Activated CD4-positive, alpha-beta T cell treated with anti-CD3 and anti-CD28 coated beads, Interleukin-2, amount 50 U/mL, for 4 hours (primary cell): ENCODE data around the gene BCAR1.
"Not testable (repeated sequence)": the region's sequence is repeated elsewhere in the genome, so short reads cannot be mapped to it uniquely, and the experiment has no call there.

ENCODE experiments used
- DNase-seq, 2 experiments: peaks; one replicate each; pipeline ENCODE4 v3.0.0-alpha.2; 2020

Gene BCAR1

DNA sequence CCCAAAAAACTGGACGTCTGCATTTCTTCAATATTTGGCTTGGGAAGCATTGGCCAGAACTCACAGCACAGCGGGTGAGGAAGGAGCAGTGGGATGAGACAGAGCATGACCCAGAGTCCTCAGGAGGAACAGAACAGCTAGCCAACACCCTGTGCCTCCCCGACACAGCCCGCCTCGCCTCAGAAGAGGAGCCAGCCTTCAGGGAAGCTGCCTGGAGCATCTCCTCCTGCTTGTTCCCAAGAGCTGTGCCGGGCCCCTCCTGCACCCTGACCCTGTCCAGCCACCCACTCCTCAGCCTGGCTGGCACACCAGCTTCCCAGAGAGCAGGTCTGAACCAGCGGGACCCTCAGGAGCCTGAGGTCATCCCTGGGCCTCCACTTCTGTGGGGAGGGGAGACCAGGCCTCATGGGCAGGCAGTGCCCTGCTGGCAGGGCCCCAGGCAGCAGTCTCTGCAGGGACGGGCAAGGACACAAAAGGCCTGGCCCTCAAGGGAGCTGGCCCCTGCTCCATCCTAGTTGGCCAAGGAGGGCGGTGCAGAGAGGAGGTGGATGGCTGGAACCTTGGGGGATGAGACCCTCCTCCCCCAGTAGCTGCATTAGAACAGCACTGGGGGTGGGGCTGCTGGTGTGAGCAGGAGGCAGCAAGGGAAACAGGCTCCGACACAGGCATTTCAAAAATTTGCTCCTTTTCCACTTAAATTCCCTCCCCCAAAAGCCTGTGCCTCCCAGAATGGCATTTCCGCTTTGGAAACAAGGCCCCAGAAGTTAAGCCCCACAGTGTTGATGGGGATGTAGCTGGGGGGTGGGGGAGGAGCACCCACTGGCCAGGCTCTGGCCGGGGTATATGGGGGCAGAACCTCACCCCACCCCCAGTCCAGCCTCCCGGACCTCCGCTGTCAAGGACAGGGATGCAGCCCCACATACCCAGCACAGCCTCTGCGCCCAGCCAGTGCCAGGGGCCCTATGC lies 1.8 kb upstream of the BCAR1 start:
- no peak for DNase-seq

DNA sequence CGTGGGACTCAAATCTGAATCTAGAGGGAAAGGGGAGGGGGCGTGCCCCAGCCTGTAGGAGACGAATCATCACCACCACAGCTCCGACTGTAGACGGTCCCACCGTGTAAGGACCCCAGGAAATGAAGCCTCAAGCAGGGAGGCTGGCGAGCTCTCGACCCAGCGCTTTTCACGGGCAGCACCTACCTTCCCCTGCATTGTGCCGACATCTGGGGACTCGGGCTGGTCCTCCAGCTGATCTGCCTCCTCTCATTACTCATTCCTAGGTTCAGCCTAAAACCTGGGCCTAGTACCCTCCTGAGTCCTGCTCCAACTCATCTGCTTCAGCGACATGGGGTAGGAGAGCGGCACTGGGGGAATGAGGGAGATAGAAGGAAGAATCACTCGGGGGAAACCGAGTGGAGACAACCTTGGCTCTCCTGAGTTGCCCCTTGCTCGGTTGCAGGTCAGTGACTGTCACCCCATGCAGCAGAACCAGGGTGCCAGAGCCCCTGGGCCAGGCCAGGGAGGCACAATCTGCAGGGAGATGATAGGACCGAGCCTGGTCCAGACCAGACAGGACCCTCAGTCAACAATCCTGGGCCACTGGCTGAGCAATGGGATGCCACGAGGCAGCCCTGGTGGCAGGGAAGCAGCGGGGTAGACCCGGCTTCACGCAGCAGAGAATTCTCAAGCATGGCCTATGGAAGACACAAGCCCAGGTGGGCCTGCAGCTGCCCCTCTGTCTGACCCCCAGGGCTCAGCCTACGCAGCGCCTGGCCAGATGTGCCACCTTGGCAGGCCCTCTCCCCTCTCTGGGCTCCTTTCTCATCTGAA lies 833 bp upstream of the BCAR1 start:
- no peak for DNase-seq

DNA sequence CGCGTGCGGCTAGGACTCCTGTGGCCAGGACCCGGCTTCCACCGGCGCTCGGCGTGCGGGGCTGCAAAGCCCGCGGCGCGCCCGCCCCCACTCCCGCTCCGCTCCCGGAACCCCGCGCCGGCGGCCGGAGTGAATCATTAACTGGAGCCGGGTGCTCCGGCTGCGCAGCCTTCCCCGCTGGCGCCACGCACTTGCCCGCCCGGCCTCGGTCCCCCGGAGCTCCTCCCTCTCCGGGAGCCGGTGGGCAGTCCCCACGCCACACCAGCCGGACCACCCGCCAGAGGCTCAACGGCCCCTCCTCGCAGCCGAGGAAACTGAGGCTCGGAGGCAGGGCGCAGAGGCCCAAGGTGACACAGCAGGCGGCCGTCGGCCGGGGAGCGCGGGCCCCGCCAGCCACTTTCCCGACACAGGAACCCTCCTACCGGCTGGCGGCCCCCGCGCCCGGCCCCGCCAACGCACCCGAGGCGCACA lies 580 bp downstream of the BCAR1 start:
- DNase-seq = no peak

DNA sequence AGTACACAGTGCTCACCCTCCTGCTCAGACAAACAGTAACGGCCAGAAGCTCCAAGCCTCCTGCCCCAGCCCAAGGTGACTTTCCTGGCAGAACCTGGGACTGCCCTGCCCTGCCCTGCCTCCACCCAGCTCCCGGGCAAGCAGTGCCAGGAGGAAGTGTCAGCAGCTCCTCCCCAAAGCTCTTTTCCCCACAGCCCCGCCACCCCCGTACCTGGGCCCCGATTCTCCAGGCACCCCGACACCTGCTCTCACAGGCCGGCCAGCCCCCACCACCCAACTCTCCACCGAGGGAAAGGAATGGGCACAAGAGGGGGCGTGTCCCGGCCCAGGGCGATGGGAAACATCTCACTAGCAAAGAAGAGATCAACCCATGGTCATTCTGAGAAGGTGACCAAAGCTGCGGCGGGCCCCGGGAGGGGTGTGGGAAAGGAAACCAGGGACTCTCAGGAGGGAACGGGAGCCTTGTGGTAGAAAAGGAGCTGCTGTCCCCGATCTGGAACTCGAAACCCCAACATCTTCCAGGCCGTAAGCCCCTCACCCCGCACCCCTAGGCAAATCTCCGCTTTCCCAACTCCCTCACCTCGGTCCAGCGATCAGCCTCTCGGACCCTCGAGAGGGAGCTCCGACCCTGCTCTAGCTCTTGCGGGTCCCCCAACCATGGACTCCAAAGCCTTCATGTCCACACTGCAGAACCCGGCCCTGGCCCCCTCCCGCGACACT lies 1.2 kb downstream of the BCAR1 start:
- DNase-seq = no peak

- DNase-seq = no peak
These were observed 2.0 kb downstream of the BCAR1 start for GRCh38 chr16:75249441-75249840.

DNA sequence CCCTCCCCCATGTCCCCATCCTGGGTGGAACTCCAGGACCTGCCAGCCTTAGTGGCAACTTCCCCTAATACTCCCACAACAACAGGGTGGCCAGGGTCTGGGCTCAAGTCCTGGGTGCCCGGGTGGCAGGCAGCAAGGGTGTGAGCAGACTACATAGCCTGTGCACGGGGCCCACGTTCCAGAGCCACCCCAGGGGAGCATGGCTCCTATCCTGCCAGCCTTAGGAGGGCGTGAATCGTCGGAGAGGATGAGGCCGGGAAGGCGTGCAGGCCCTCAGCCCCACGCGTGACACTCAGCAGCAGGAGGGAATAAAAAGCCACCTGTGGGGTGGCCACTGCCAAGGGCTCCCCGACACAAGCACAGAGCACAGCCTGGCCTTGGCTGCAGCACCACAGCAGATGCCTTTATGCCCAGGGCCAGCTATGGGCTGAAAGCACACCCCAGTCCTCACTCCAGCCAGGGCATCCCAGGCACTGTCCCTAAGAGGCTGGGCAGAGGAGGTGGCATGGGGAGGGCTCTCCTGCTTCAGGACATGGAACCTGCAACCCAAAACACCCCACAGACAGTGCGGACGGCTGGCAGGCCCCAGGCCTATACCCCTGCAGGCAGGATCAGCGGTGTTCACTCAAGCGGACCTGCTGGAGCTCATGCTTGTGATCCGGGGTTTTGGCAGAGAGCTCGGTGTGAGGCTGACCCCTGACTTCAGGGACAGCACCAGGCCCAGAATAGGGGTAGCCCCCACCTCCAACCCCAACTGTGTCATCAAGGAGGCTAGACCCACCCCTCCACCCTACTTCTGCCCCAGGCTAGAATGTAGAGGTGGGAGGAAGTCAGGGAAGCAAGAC lies 2.7 kb downstream of the BCAR1 start:
- DNase-seq = no peak

GRCh38 chr16:75248142-75248535 lies 3.3 kb downstream of the BCAR1 start:
- DNase-seq = no peak

- DNase-seq = no peak
These were observed 4.2 kb downstream of the BCAR1 start for GRCh38 chr16:75247249-75247648.

DNA sequence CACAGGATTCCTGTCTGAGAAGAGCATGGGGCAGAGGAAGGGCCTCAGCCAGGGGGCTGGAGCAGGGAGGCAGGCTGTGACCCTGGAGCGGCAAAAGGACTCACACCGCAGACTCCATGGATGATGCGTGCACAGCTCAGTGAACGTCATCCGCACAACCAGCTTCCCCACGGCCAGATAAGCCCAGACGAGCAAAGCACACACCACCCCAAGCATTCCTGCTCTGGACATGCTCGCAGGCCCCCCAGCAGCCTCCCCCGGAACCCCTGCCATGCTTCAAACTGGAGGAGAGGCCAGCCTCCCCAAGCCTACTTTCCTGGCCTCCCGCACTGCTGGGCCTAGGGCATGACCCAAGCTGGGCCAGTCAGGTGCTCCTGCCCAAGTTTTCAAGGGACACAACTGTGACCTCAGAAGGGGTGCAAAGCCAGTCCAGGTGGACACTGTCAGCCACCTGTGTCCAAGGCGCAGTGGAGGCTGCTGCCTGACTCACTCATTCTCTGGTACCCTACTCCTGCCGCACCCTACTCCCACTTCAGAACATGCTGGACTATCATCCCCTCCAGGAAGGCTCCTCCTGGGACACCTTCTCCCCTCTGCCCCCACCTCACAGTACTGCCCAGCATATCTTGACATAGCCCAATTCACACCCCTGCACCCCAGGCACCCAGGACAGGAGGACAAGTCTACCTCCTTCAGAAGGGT lies 4.8 kb downstream of the BCAR1 start:
- no peak for DNase-seq

DNA sequence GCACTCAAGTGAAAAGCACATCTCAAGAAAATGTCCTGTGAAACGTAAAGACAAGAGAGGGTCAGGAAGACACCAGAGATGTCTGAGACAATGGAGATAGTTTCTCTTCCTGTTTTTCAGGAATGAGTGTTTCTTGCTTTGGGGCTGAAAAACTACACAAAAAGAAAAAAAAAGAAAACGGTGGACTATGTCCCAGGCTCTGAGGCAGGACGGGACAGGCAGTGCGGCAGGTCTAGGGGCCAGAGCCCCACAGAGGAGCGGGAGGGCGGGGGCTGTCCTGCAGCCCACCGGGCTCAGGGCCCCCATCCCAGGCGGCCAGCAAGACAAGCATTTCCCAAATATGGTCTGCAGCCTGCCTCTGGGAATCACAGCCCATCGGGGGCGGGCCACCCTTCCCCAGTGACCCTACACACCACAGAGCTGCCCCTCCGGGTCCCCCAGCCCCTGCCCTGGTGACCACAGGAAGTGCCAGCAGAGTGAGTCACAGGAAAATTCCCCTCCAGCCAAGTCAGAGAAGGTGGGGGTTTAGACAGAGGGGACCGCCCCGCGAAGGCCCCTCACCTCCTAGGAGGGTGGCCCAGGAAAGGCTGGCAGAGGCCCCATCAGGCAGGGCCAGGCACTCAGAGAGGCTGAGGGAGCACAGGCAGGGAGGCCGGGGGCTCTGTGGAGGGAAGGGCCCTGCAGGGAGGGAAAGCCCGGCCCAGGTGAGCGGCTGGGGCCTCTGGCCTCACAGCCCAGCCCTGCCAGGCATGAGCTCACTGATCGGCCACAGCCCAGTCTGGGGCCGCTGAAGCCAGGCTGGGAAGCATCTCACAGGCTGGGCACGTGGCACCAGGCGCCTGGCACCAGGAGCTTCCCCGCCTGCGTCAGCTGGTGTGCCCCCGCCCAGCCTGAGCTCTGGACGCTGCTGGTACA lies 6.3 kb downstream of the BCAR1 start:
- DNase-seq = no peak

- no peak for DNase-seq
These were observed 7.1 kb downstream of the BCAR1 start for GRCh38 chr16:75244225-75244809.

GRCh38 chr16:75243667-75244224 lies 7.7 kb downstream of the BCAR1 start:
- no peak for DNase-seq

- DNase-seq = not testable (repeated sequence)
These were observed 8.9 kb downstream of the BCAR1 start for GRCh38 chr16:75242436-75243078.

DNA sequence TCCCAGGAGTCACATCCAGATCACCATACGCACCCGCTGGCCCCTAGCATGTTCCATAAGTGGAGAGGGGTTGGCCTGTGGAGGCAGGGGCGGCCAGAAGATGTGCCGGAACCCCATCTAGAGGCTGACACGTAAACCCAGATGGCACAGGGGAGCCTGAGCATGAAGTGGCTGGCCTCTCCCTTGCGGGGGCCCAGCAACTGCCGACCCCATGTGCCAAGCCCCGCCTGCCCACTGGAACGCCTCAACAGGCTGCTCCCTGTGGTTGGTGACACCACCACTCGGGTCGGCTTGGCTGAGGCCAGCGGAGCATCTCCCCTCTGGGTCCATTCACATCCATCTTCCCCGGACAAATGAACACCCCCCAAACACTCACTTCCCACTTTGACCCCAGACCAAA lies 9.5 kb downstream of the BCAR1 start:
- DNase-seq = no peak

- no peak for DNase-seq
These were observed 10.0 kb downstream of the BCAR1 start for GRCh38 chr16:75241412-75241811.

GRCh38 chr16:75240633-75241032 lies 10.8 kb downstream of the BCAR1 start:
- not testable (repeated sequence) for DNase-seq

- DNase-seq = no peak
These were observed 11.8 kb downstream of the BCAR1 start for GRCh38 chr16:75239542-75240122.

DNA sequence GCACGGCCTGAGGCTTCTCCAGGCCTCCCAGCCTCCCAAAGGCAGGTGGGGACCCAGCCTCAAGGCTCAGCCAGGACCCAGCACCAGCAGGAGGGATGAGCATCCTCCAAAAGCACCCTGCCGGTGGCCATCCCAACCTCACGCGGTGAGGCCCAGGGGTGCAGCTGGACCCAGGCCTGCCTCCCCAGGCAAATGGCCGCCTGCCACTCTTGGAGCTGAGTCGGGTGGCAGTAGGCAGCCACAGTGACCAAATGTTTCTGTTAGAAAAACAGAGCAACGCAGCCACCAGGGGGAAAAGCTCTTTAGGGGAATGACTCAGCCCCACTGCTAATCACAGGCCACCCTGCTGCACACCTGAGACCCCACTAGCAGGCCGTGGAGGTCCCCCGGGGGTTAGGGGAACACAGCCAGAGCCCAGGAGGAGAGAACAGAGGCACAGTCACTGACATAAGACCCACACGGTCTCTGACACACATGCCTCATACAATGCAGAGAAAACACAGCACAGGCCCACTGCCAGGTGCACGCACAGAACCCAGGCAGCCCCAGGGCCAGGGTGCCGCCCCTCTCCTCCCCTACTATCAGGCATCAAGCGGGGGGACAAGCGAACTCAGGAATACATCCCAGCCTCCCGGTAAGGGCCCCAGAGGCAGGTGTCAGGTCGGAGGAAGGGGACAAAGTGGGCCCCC lies 12.4 kb downstream of the BCAR1 start:
- DNase-seq = no peak
